K562 (cell line): ENCODE data around the gene DEDD. TPM values are rescaled to one million over a fixed set of nuclear protein-coding genes. Genes with fewer than 3 reads are reported as not detected.

Experiments
- YBX1 ChIP-seq: fragments of 450-650 bp; IDR thresholded peaks from 2 replicates; pipeline ENCODE4 v1.7.1; 2016; ENCODE audit warnings: mild to moderate bottlenecking
- ZKSCAN8 ChIP-seq: fragments of 200-800 bp; sonication (Bioruptor generic); IDR thresholded peaks from 2 replicates; pipeline ENCODE4 v1.6.1; 2016; ENCODE audit warnings: missing genetic modification characterization, missing compliant biosample characterization
- ZNF140 ChIP-seq: fragments of 250-450 bp; sonication (Bioruptor Pico); IDR thresholded peaks from 2 replicates; pipeline ENCODE4 v1.8.0; 2021; ENCODE audit warnings: moderate library complexity, mild to moderate bottlenecking, inconsistent platforms
- ZNF224 ChIP-seq: sonication (generic); formaldehyde crosslinking; IDR thresholded peaks from 2 replicates; pipeline ENCODE4 v1.8.0; 2022; ENCODE audit warnings: mild to moderate bottlenecking, missing genetic modification reagents
- polyA plus RNA-seq, 8 experiments: library from polyadenylated mRNA; depleted of rRNA in 4 of 8; stranded (reverse) in 5 of 8; unstranded in 3 of 8; fragments of >200 nt; fragmentation: Nextera tagmentation in 2 of 8; fragmentation: Illumina TruSeq in 1 of 8; extraction: Ambion mirVana in 2 of 8; extraction: Trizol in 1 of 8; gene quantifications; 2 replicates each; pipeline versions ENCODE4 v1.2.1 to v1.2.3, GENCODE V29; 2011 to 2014; ENCODE audit warnings: inconsistent platforms in 1 of 8, missing spikeins in 1 of 8
- total RNA-seq, 7 experiments: library from RNA; depleted of rRNA in 6 of 7; stranded (reverse); fragments of >200 nt in 6 of 7; fragmentation: Illumina TruSeq in 2 of 7; extraction: Trizol in 2 of 7; gene quantifications; 2 replicates each; pipeline versions ENCODE4 v1.2.1 to v1.2.3, GENCODE V29; 2011 to 2021; ENCODE audit warnings: low replicate concordance in 1 of 7
- TF ChIP-seq, protein P1 (sequence below): fragments of 250-450 bp; sonication (Bioruptor Pico); IDR thresholded peaks from 2 replicates; pipeline ENCODE4 v1.4.0; 2020; ENCODE audit warnings: mild to moderate bottlenecking
- TF ChIP-seq, protein P2 (sequence below), 2 experiments: fragments of 450-650 bp; IDR thresholded peaks; 2 replicates each; pipeline ENCODE4 v1.6.1; 2016; ENCODE audit warnings: mild to moderate bottlenecking in 2 of 2, borderline replicate concordance in 1 of 2, low read depth in 1 of 2, moderate library complexity in 1 of 2
- TF ChIP-seq, protein P3 (sequence below): fragments of 250-450 bp; sonication (Bioruptor Pico); IDR thresholded peaks from 2 replicates; pipeline ENCODE4 v1.8.0; 2022; ENCODE audit warnings: inconsistent platforms, mild to moderate bottlenecking, moderate library complexity, borderline replicate concordance
- TF ChIP-seq, protein P4 (sequence below): sonication (generic); formaldehyde crosslinking; IDR thresholded peaks from 2 replicates; pipeline ENCODE4 v1.8.0; 2022; ENCODE audit warnings: missing genetic modification reagents, mild to moderate bottlenecking, borderline replicate concordance

DEDD gene
- total and polyA plus RNA-seq, 9 of the 15 experiments (the other 6 are each of a cell fraction or from before 2014, with no cell fraction given) = 11.6 to 41.0 (median 16.8) TPM

DNA sequence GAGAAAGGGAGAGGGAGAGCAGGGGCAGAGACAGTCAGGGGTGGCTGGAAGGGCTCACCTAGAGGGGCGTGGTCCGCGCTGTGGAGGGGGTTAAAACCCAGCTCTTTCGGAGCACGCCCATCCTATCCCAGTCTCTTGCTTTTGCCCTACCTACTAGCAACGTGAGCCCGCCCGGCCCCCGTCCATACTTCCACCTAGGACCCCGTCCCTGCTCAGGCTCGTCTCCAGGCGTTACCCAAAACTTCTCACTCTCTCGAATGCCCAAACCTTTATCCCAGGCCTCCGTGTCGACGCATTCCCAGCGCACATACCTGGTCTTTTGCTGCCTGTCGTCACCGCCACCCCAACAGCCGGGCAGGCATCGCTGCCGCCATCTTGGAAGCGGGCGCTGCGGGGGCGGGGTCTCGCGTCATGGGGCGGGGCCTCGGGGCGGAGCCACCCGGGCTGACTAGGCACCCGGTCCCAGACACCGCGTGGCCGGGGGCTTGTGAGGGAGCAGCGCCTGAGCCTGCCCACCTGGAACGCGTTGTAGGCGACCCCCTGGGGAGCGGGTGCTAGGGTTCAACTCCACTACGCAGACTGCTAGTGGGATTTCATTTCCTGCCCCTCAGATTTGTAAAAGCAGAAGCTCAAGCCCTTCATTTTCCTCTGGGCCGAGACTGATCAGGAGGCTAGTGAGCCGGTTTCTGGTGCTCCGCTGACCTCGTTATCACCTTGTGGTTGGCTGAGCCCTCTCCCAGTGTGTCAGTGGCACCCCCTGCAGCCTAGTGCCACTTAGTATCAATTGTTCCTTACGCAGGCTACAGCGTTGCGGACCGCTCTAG is 44.9 kb upstream of the DEDD start, which contains the start of gene B4GALT3 (continued):
- TF ChIP-seq, protein P1, sequence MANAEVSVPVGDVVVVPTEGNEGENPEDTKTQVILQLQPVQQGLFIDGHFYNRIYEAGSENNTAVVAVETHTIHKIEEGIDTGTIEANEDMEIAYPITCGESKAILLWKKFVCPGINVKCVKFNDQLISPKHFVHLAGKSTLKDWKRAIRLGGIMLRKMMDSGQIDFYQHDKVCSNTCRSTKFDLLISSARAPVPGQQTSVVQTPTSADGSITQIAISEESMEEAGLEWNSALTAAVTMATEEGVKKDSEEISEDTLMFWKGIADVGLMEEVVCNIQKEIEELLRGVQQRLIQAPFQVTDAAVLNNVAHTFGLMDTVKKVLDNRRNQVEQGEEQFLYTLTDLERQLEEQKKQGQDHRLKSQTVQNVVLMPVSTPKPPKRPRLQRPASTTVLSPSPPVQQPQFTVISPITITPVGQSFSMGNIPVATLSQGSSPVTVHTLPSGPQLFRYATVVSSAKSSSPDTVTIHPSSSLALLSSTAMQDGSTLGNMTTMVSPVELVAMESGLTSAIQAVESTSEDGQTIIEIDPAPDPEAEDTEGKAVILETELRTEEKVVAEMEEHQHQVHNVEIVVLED = no peak
- TF ChIP-seq ZKSCAN8 (CRISPR knock-in tag) (no peak), YBX1 (no peak), ZNF140 (CRISPR knock-in tag) (no peak), ZNF224 (CRISPR knock-in tag) (no peak)
- TF ChIP-seq, protein P2, sequence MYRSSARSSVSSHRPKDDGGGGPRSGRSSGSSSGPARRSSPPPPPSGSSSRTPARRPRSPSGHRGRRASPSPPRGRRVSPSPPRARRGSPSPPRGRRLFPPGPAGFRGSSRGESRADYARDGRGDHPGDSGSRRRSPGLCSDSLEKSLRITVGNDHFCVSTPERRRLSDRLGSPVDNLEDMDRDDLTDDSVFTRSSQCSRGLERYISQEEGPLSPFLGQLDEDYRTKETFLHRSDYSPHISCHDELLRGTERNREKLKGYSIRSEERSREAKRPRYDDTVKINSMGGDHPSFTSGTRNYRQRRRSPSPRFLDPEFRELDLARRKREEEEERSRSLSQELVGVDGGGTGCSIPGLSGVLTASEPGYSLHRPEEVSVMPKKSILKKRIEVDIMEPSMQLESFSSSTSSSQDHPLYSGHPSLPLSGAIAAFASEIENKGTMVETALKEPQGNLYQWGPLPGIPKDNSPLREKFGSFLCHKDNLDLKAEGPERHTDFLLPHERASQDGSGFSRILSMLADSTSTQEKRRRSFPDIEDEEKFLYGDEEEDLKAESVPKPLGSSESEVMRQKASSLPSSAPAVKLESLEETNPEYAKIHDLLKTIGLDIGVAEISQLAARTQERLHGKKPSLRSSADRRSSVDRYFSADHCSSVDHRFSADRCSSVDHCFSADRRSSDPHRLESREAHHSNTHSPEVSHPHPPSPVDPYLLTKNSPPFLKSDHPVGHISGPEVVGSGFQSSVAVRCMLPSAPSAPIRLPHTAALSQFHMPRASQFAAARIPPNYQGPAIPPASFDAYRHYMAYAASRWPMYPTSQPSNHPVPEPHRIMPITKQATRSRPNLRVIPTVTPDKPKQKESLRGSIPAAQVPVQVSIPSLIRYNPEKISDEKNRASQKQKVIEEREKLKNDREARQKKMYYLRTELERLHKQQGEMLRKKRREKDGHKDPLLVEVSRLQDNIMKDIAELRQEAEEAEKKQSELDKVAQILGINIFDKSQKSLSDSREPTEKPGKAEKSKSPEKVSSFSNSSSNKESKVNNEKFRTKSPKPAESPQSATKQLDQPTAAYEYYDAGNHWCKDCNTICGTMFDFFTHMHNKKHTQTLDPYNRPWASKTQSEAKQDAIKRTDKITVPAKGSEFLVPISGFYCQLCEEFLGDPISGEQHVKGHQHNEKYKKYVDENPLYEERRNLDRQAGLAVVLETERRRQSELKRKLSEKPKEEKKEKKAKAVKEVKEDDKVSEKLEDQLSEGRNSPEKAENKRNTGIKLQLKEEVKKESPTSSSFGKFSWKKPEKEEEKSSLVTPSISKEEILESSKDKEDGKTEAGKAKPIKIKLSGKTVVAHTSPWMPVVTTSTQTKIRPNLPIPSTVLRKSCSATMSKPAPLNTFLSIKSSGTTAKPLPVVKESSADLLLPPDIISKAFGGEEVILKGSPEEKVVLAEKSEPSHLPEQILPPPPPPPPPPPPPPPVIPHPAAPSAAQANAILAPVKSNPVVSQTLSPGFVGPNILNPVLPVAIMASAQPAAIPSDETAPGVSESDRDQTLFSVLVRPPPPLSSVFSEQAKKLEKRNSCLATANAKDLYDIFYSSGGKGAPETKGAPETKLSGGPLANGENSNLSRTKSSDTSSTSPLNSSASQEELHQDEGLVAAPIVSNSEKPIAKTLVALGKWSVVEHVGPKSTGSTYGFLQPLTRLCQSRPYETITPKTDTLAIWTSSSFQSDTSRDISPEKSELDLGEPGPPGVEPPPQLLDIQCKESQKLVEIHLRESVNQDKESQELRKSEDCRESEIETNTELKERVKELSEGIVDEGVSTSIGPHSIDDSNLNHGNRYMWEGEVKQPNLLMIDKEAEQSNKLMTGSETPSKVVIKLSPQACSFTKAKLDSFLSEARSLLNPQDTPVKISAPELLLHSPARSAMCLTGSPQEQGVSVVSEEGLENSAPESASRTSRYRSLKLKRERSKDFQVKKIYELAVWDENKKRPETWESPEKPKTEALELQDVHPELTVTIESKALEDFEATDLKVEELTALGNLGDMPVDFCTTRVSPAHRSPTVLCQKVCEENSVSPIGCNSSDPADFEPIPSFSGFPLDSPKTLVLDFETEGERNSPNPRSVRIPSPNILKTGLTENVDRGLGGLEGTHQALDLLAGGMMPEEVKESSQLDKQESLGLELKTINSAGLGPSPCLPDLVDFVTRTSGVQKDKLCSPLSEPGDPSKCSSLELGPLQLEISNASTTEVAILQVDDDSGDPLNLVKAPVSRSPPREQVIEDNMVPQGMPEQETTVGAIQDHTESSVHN (IDR thresholded peaks at IDR 0.05; ENCODE audit: borderline replicate concordance in 1 of 2, low read depth in 1 of 2) = no peak
- TF ChIP-seq, protein P3, sequence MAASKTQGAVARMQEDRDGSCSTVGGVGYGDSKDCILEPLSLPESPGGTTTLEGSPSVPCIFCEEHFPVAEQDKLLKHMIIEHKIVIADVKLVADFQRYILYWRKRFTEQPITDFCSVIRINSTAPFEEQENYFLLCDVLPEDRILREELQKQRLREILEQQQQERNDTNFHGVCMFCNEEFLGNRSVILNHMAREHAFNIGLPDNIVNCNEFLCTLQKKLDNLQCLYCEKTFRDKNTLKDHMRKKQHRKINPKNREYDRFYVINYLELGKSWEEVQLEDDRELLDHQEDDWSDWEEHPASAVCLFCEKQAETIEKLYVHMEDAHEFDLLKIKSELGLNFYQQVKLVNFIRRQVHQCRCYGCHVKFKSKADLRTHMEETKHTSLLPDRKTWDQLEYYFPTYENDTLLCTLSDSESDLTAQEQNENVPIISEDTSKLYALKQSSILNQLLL (CRISPR knock-in tag) = no peak
- TF ChIP-seq, protein P4, sequence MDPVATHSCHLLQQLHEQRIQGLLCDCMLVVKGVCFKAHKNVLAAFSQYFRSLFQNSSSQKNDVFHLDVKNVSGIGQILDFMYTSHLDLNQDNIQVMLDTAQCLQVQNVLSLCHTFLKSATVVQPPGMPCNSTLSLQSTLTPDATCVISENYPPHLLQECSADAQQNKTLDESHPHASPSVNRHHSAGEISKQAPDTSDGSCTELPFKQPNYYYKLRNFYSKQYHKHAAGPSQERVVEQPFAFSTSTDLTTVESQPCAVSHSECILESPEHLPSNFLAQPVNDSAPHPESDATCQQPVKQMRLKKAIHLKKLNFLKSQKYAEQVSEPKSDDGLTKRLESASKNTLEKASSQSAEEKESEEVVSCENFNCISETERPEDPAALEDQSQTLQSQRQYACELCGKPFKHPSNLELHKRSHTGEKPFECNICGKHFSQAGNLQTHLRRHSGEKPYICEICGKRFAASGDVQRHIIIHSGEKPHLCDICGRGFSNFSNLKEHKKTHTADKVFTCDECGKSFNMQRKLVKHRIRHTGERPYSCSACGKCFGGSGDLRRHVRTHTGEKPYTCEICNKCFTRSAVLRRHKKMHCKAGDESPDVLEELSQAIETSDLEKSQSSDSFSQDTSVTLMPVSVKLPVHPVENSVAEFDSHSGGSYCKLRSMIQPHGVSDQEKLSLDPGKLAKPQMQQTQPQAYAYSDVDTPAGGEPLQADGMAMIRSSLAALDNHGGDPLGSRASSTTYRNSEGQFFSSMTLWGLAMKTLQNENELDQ (CRISPR knock-in tag) = no peak
